OCI-LY7 (cell line): Measurements from ENCODE around the gene DOCK4.

Experiments used
- CTCF ChIP-seq: fragments of 200-600 bp; sonication (generic); conservative IDR thresholded peaks from 2 replicates; pipeline ENCODE4 v1.5.1; 2014; ENCODE audit warnings: mild to moderate bottlenecking, antibody characterized with exemption, low read length, moderate library complexity, mixed read lengths
- EZH2phosphoT487 ChIP-seq: fragments of 200-600 bp; sonication (generic); IDR thresholded peaks from 2 replicates; pipeline ENCODE4 v1.6.1; 2018; ENCODE audit warnings: low read depth, borderline replicate concordance, mild to moderate bottlenecking, mixed run types, antibody characterized with exemption, low read length, moderate library complexity, mixed read lengths

- TF ChIP-seq CTCF (no peak), EZH2phosphoT487 (no peak)
Measured at GRCh38 chr7:112105584-112106530, 100.3 kb downstream of the DOCK4 start.
